Sigmoid colon (tissue), 7 donors: Measurements from ENCODE around the gene DYNC1LI2. TPM values are rescaled to one million over a fixed set of nuclear protein-coding genes. Genes with fewer than 3 reads are reported as not detected.

Experiments
- DNase-seq: peaks from one replicate; pipeline ENCODE4 v3.0.0-alpha.2; 2019
- H3K27ac ChIP-seq, 4 donors: fragments of 200-600 bp; sonication (generic); one replicate each; pipeline ENCODE4 v1.5.1; 2016 to 2019; ENCODE audit warnings: mild to moderate bottlenecking in 1 of 4
- H3K27me3 ChIP-seq, 3 donors: fragments of 200-600 bp; sonication (generic); one replicate each; pipeline ENCODE4 v1.5.1; 2019; ENCODE audit warnings: mild to moderate bottlenecking in 1 of 3
- H3K36me3 ChIP-seq, 4 donors: fragments of 200-600 bp; sonication (generic); one replicate each; pipeline ENCODE4 v1.5.1; 2016 to 2019
- H3K4me1 ChIP-seq, 4 donors: fragments of 200-600 bp; sonication (generic); one replicate each; pipeline ENCODE4 v1.5.1; 2017 to 2019
- H3K4me3 ChIP-seq, 4 donors: fragments of 200-600 bp; sonication (generic); one replicate each; pipeline ENCODE4 v1.5.1; 2017 to 2019; ENCODE audit warnings: mild to moderate bottlenecking in 2 of 4, moderate library complexity in 1 of 4
- H3K9me3 ChIP-seq, 4 donors: fragments of 200-600 bp in 3 of 4; sonication (generic) in 3 of 4; one replicate each; pipeline versions ENCODE4 v1.5.1 to v1.6.1; 2013 to 2019
- CTCF ChIP-seq, 4 experiments: fragments of 450-650 bp in 3 of 4; fragments of 200-600 bp in 1 of 4; IDR thresholded peaks; one replicate each; pipeline ENCODE4 v1.5.1; 2016 to 2019; ENCODE audit warnings: antibody characterized with exemption in 4 of 4, mild to moderate bottlenecking in 3 of 4, moderate library complexity in 2 of 4
- EP300 ChIP-seq, 4 donors: sonication (generic); formaldehyde crosslinking; IDR thresholded peaks; one replicate each; pipeline ENCODE4 v1.6.1; 2017; ENCODE audit warnings: antibody characterized with exemption in 4 of 4
- POLR2A ChIP-seq, 2 donors: fragments of 450-650 bp; IDR thresholded peaks; one replicate each; pipeline ENCODE4 v1.6.1; 2016; ENCODE audit warnings: antibody characterized with exemption in 2 of 2, mild to moderate bottlenecking in 2 of 2, moderate library complexity in 2 of 2
- POLR2AphosphoS5 ChIP-seq, 4 donors: sonication (generic); formaldehyde crosslinking; IDR thresholded peaks; one replicate each; pipeline ENCODE4 v1.6.1; 2017; ENCODE audit warnings: antibody characterized with exemption in 4 of 4
- WGBS, 2 donors: extraction: QIAGEN DNeasy Blood & Tissue Kit; methylation state at CpG; one replicate each; pipeline ENCODE4 v1.1.7; 2013; 5-methylcytosine and 5-hydroxymethylcytosine counted together
- intact Hi-C: fragments of 100-400 bp; cut with DNase I; formaldehyde crosslinking; loops from one replicate; pipeline ENCODE4 v1.15.1; 2023
- polyA plus RNA-seq, 3 donors: library from polyadenylated mRNA; stranded (reverse); fragments of 200-250 nt; gene quantifications; one replicate each; pipeline ENCODE4 v1.2.3, GENCODE V29; 2013
- total RNA-seq, 4 donors: library from RNA; depleted of rRNA; stranded (reverse); fragments of >200 nt; gene quantifications; one replicate each; pipeline ENCODE4 v1.1.0, GENCODE V29; 2016
- donor health status: healthy with polysubstance abuse.
- donor health status: Bipolar disorder and iron deficiency.
- donor health status: healthy.

Gene DYNC1LI2
- total and polyA plus RNA-seq, 7 donors: 52.9 to 327 (median 164) TPM

- no peak for DNase-seq
- Histone ChIP-seq H3K27me3 (no peaks in the 10 kb centered on the region), H3K27ac (peak overlapping the region; percentile 78 to 88 (median 84)), H3K4me3 (no peak overlapping the region), H3K36me3 (peaks cover 0 to 80% (median 23%) of the 10 kb centered on the region in 4 donors), H3K4me1 (peaks cover 0 to 69% (median 64%) of the 10 kb centered on the region in 4 donors), H3K9me3 (no peaks in the 10 kb centered on the region)
- TF ChIP-seq POLR2A (IDR thresholded peaks at IDR 0.05): no peak
- TF ChIP-seq CTCF (IDR thresholded peaks at IDR 0.05): no peak
- TF ChIP-seq EP300 (IDR thresholded peaks at IDR 0.05): no peak
- no peak for TF ChIP-seq POLR2AphosphoS5 (IDR thresholded peaks at IDR 0.05)
- intact Hi-C loops: loop anchor here (2.0 kb wide), 1 partner anchor 45 kb away; the partner anchor contains the start of gene CMTM4
- 63 to 71% methylated on average over 10 of the region's 10 CpGs for WGBS, 2 donors
Measured at GRCh38 chr16:66741950-66742808, 9.2 kb downstream of the DYNC1LI2 start.

GRCh38 chr16:66741169-66741900, 10.1 kb downstream of the DYNC1LI2 start:
- Histone ChIP-seq H3K4me1 (peaks cover 0 to 64% (median 56%) of the 10 kb centered on the region in 4 donors), H3K9me3 (no peaks in the 10 kb centered on the region), H3K27me3 (no peaks in the 10 kb centered on the region), H3K27ac (peak overlapping the region; percentile 78 to 88 (median 84)), H3K4me3 (no peak overlapping the region), H3K36me3 (peaks cover 0 to 74% (median 25%) of the 10 kb centered on the region in 4 donors)
- TF ChIP-seq POLR2AphosphoS5 (IDR thresholded peaks at IDR 0.05): peak; percentile 22 to 72 (median 67)
- TF ChIP-seq CTCF (IDR thresholded peaks at IDR 0.05): no peak
- no peak for TF ChIP-seq EP300 (IDR thresholded peaks at IDR 0.05)
- no peak for TF ChIP-seq POLR2A (IDR thresholded peaks at IDR 0.05)
- DNase-seq: peak; percentile 96
- WGBS, 2 donors: 25 to 52% methylated on average over 10 of the region's 10 CpGs
- intact Hi-C loops: loop anchor here (2.0 kb wide), 1 partner anchor 45 kb away; the partner anchor contains the start of gene CMTM4

GRCh38 chr16:66740533-66740932, 10.9 kb downstream of the DYNC1LI2 start:
- WGBS, 2 donors: 11 to 52% methylated on average over 2 of the region's 2 CpGs
- Histone ChIP-seq H3K4me3 (no peak overlapping the region), H3K9me3 (no peaks in the 10 kb centered on the region), H3K36me3 (peaks cover 6 to 74% (median 32%) of the 10 kb centered on the region in 4 donors), H3K4me1 (peaks cover 0 to 58% (median 50%) of the 10 kb centered on the region in 4 donors), H3K27me3 (no peaks in the 10 kb centered on the region), H3K27ac (peak overlapping the region; percentile 78 to 88 (median 84))
- TF ChIP-seq EP300 (IDR thresholded peaks at IDR 0.05) (no peak), CTCF (IDR thresholded peaks at IDR 0.05) (no peak), POLR2A (IDR thresholded peaks at IDR 0.05) (no peak), POLR2AphosphoS5 (IDR thresholded peaks at IDR 0.05) (no peak)
- intact Hi-C loops: loop anchor here (2.0 kb wide), 1 partner anchor 44 kb away; the partner anchor contains the start of gene CMTM4
- no peak for DNase-seq

GRCh38 chr16:66740010-66740409, 11.4 kb downstream of the DYNC1LI2 start:
- TF ChIP-seq POLR2A (IDR thresholded peaks at IDR 0.05) (no peak), EP300 (IDR thresholded peaks at IDR 0.05) (no peak), POLR2AphosphoS5 (IDR thresholded peaks at IDR 0.05) (no peak), CTCF (IDR thresholded peaks at IDR 0.05) (peak; percentile 14 to 50 (median 34))
- WGBS, 2 donors: 22 to 47% methylated on average over 2 of the region's 2 CpGs
- intact Hi-C loops: loop anchor here (2.0 kb wide), 1 partner anchor 43 kb away; the partner anchor contains the start of gene CMTM4
- Histone ChIP-seq H3K27me3 (no peaks in the 10 kb centered on the region), H3K4me3 (no peak overlapping the region), H3K27ac (peak overlapping the region; percentile 78 to 88 (median 84)), H3K9me3 (no peaks in the 10 kb centered on the region), H3K4me1 (peaks cover 0 to 58% (median 50%) of the 10 kb centered on the region in 4 donors), H3K36me3 (peaks cover 10 to 74% (median 32%) of the 10 kb centered on the region in 4 donors)
- no peak for DNase-seq
